Epithelial cell of proximal tubule (primary cell): ENCODE measurements around the gene FAM219A. TPM values are rescaled to one million over a fixed set of nuclear protein-coding genes. Genes with fewer than 3 reads are reported as not detected.
"Not testable (repeated sequence)": the region's sequence is repeated elsewhere in the genome, so short reads cannot be mapped to it uniquely, and the experiment has no call there.

Experiments
- DNase-seq: peaks from one replicate; pipeline ENCODE4 v3.0.0-alpha.2; 2011; ENCODE audit warnings: low read depth
- H3K4me3 ChIP-seq: 2 replicates; pipeline ENCODE4 v1.5.1; 2011; ENCODE audit warnings: low read depth, mild to moderate bottlenecking, low read length
- total RNA-seq: library from RNA; depleted of rRNA; stranded (reverse); fragments of >200 nt; gene quantifications from 2 replicates; pipeline ENCODE4 v1.2.3, GENCODE V29; 2015
- TF ChIP-seq, protein P1 (sequence below): conservative IDR thresholded peaks from 2 replicates; pipeline ENCODE4 v1.5.1; 2012; ENCODE audit warnings: low read depth, mild to moderate bottlenecking, low read length

FAM219A gene
- total RNA-seq, 1 donor from 2014 or later: 30.7 TPM

DNA sequence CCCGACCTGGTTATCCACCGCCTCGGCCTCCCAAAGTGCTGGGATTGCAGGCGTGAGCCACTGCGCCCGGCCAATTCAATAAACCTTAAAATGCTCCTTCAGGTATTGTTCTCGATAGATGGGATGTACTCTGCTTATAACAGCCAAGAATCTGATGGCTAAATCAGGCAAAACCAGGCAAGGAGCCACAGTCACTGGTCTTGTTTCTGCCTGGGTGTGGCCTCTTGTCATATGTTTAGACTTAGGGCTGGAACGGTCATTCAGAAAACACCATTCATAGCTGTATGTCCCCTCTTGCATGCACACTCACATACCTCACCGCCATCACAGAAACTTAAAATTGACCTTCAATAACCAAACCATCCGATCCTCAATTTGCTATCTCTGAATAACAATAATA is 7.7 kb downstream of the FAM219A start:
- no peak overlapping the region for H3K4me3 ChIP-seq
- no peak for DNase-seq
- TF ChIP-seq, protein P1, sequence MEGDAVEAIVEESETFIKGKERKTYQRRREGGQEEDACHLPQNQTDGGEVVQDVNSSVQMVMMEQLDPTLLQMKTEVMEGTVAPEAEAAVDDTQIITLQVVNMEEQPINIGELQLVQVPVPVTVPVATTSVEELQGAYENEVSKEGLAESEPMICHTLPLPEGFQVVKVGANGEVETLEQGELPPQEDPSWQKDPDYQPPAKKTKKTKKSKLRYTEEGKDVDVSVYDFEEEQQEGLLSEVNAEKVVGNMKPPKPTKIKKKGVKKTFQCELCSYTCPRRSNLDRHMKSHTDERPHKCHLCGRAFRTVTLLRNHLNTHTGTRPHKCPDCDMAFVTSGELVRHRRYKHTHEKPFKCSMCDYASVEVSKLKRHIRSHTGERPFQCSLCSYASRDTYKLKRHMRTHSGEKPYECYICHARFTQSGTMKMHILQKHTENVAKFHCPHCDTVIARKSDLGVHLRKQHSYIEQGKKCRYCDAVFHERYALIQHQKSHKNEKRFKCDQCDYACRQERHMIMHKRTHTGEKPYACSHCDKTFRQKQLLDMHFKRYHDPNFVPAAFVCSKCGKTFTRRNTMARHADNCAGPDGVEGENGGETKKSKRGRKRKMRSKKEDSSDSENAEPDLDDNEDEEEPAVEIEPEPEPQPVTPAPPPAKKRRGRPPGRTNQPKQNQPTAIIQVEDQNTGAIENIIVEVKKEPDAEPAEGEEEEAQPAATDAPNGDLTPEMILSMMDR: no peak

DNA sequence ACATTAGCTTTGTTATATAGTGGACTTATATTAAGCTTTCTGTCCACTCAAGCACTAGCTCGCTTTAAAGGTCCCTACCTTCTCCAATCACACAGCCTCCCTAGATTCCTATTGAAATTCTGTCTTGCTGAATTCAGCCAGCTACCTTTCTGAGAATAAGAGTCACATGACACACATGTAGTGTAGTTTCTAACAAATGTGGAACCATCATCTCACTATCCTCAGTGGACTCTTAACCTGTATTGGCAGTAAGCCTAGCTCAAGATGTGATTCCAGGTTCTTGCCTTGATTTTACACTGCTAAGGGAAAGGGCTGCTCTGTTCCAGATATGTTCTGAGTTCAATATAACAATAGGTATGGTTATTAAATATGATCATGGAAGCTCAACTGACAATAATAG is 11.4 kb downstream of the FAM219A start:
- no peak for DNase-seq
- no peak overlapping the region for H3K4me3 ChIP-seq
- TF ChIP-seq, protein P1: no peak

DNA sequence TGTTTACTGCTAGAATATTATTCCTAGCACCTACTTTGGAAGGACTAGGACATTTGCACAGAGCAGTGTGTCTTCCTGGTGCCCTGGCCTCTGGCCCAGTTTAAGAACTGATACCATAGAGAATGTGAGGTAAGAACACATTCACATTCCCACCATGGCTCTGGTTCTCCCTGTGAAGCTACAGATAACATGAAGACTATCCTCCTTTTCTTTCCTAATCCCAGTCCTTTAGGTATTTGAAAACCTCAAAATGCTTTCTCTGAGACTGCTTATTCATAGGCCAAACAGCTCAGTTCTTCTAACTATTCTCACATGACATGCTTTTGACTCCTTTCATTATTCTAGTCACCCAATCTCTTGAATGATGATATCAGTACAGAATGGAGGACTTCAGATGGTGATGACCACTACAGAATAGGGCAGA is 11.9 kb downstream of the FAM219A start:
- DNase-seq: no peak
- TF ChIP-seq, protein P1: no peak
- H3K4me3 ChIP-seq: no peak overlapping the region

DNA sequence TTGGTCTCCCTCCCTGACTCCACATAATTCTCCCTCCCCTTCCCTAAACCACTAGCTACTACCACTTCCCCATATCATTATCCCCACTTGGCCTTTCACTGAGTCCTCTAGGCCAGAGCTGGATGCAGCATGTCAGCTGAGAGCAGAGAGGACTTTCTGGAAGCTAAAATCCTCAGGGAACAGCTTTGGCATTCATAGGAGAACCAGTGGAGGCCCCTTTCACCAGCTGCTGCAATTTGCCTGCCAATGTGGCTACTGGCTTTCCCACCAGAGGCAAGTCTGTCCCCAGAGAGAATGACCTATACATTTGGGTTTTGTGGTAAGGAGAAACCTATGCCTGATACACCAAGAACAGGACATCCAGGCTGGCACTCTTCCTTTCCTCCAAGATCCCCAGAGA is 14.4 kb downstream of the FAM219A start:
- TF ChIP-seq, protein P1: no peak
- DNase-seq: no peak
- no peak overlapping the region for H3K4me3 ChIP-seq

DNA sequence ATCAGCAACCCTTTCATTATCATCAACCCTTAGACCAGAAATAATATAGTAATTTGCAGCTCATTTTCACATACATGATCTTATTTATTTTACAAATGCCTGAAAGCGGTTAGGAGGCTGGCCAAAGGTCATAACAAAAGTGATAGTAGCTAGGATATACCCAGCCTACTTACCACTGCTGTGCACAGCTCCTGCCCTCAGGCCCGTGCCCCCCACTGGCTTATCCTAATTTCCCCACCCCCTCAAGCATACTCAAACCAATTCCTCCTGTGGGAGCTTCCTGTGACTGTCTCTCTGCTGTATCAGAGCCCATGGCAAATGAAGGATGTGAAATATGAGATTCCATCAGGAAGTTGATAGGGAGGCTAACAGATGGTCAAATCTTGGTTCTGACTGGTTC is 14.8 kb downstream of the FAM219A start:
- no peak overlapping the region for H3K4me3 ChIP-seq
- no peak for DNase-seq
- TF ChIP-seq, protein P1: no peak

DNA sequence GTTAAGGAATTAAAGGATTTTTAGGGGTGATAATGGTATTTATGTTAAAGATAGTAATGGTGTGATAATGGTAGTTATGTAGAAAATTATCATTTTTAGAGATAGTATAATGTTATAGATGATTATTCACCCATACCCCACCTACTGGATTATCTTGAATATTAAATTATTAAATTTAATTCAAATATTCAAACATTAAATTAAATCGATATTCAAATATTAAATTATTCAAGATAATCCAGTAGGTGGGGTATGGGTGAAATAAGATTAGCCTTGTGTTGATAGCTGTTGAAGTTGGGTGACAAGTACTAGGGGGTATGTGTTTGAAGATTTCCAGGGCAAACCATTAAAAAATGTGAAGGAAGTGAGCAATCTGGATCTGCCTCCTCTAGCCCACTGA is 15.6 kb downstream of the FAM219A start:
- no peak for DNase-seq
- H3K4me3 ChIP-seq: no peak overlapping the region
- TF ChIP-seq, protein P1: no peak

DNA sequence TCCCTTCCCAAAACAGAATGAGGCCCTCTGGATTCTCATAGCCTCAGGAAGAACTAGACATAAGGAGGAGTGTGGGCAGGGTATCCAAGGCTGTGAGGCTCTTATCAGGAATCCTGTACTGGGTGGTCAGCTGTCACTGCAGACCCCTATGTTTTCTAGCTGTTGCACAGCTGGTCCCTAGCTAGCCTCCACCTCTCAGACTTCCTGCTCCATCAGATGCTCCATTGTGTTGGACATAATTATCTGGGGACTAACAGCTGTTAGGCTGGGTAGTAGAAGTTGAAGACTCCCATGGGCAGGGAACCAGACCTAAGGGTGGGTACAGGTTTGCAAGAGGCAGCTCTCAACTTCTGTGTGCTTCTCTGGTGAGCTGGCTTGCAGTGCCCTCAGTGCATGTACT is 18.4 kb downstream of the FAM219A start:
- no peak overlapping the region for H3K4me3 ChIP-seq
- TF ChIP-seq, protein P1: no peak
- no peak for DNase-seq

DNA sequence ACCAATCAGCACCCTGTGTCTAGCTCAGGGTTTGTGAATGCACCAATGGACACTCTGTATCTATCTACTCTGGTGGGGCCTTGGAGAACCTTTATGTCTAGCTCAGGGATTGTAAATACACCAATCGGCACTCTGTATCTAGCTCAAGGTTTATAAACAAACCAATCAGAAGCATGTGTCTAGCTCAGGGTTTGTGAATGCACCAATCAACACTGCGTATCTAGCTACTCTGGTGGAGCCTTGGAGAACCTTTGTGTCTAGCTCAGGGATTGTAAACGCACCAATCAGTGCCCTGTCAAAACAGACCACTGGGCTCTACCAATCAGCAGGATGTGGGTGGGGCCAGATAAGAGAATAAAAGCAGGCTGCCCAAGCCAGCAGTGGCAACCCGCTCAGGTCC is 19.9 kb downstream of the FAM219A start:
- DNase-seq, H3K4me3 ChIP-seq: not testable (repeated sequence)

DNA sequence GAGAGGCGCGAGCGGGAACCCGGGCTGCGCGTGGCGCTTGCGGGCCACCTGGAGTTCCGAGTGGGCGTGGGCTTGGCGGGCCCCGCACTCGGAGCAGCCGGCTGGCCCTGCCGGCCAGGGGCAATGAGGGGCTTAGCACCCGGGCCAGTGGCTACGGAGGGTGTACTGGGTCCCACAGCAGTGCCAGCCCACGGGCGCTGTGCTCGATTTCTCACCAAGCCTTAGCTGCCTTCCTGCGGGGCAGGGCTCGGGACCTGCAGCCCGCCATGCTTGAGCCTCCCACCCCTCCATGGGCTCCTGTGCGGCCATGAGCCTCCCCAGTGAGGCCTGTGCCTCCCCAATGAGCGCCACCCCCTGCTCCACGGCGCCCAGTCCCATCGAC is 20.5 kb downstream of the FAM219A start:
- DNase-seq, H3K4me3 ChIP-seq: not testable (repeated sequence)
